H9 (cell line): ENCODE measurements around the gene ZNF445. TPM values are rescaled to one million over a fixed set of nuclear protein-coding genes. Genes with fewer than 3 reads are reported as not detected.

Experiments
- DNase-seq: peaks from one replicate; pipeline ENCODE4 v3.0.0-alpha.2; 2017
- H2AFZ ChIP-seq: one replicate; pipeline ENCODE4 v1.6.1; 2013; ENCODE audit warnings: mild to moderate bottlenecking, low read length, control low read depth, moderate library complexity
- H2AK5ac ChIP-seq: 2 replicates; pipeline ENCODE4 v1.6.1; 2013; ENCODE audit warnings: low read length, control low read depth, mixed read lengths; ENCODE audit not compliant: insufficient read length
- H2BK120ac ChIP-seq: one replicate; pipeline ENCODE4 v1.6.1; 2013; ENCODE audit warnings: low read depth, mild to moderate bottlenecking, low read length, control low read depth, inconsistent platforms; ENCODE audit not compliant: poor library complexity, severe bottlenecking
- H2BK12ac ChIP-seq: 2 replicates; pipeline ENCODE4 v1.6.1; 2013; ENCODE audit warnings: low read length, control low read depth, mixed read lengths, low read depth; ENCODE audit not compliant: insufficient read length
- H2BK15ac ChIP-seq: 2 replicates; pipeline ENCODE4 v1.6.1; 2013; ENCODE audit warnings: low read depth, low read length, control low read depth
- H2BK20ac ChIP-seq: one replicate; pipeline ENCODE4 v1.6.1; 2013; ENCODE audit warnings: low read depth, mild to moderate bottlenecking, low read length, control low read depth, inconsistent platforms; ENCODE audit not compliant: poor library complexity, severe bottlenecking
- H2BK5ac ChIP-seq: 2 replicates; pipeline ENCODE4 v1.6.1; 2013; ENCODE audit warnings: low read length, control low read depth, mixed read lengths; ENCODE audit not compliant: insufficient read length
- H3K14ac ChIP-seq: 2 replicates; pipeline ENCODE4 v1.6.1; 2013; ENCODE audit warnings: low read length, control low read depth; ENCODE audit not compliant: insufficient read depth
- H3K18ac ChIP-seq: 2 replicates; pipeline ENCODE4 v1.6.1; 2013; ENCODE audit warnings: low read depth, mild to moderate bottlenecking, mixed read lengths, low read length, control low read depth; ENCODE audit not compliant: insufficient read length
- H3K23ac ChIP-seq: 2 replicates; pipeline ENCODE4 v1.6.1; 2013; ENCODE audit warnings: low read length, control low read depth, mixed read lengths, low read depth; ENCODE audit not compliant: insufficient read length
- H3K23me2 ChIP-seq: 2 replicates; pipeline ENCODE4 v1.6.1; 2013; ENCODE audit warnings: low read depth, mild to moderate bottlenecking, mixed read lengths, low read length, control low read depth; ENCODE audit not compliant: insufficient read length, poor library complexity, severe bottlenecking
- H3K27ac ChIP-seq: 2 replicates; pipeline ENCODE4 v1.5.1; 2013; ENCODE audit warnings: low read length, control low read depth, mixed read lengths, low read depth; ENCODE audit not compliant: insufficient read length
- H3K27me3 ChIP-seq: 2 replicates; pipeline ENCODE4 v1.6.1; 2013; ENCODE audit warnings: low read length, control low read depth, inconsistent platforms; ENCODE audit not compliant: insufficient read depth
- H3K4ac ChIP-seq: 2 replicates; pipeline ENCODE4 v1.6.1; 2013; ENCODE audit warnings: low read depth, mild to moderate bottlenecking, control low read depth, inconsistent platforms, low read length, moderate library complexity
- H3K4me1 ChIP-seq: 2 replicates; pipeline ENCODE4 v1.6.1; 2013; ENCODE audit warnings: low read length, control low read depth, inconsistent platforms; ENCODE audit not compliant: insufficient read depth
- H3K4me2 ChIP-seq: 2 replicates; pipeline ENCODE4 v1.6.1; 2013; ENCODE audit warnings: low read length, control low read depth, mixed read lengths; ENCODE audit not compliant: insufficient read length, insufficient read depth
- H3K56ac ChIP-seq: 2 replicates; pipeline ENCODE4 v1.6.1; 2013; ENCODE audit warnings: low read depth, mild to moderate bottlenecking, mixed read lengths, low read length, control low read depth; ENCODE audit not compliant: insufficient read length
- H3K79me1 ChIP-seq: 2 replicates; pipeline ENCODE4 v1.6.1; 2013; ENCODE audit warnings: low read depth, mild to moderate bottlenecking, moderate library complexity, low read length, control low read depth, inconsistent platforms; ENCODE audit not compliant: insufficient read depth, poor library complexity, severe bottlenecking
- H3K79me2 ChIP-seq: 2 replicates; pipeline ENCODE4 v1.6.1; 2013; ENCODE audit warnings: low read length, control low read depth, inconsistent platforms; ENCODE audit not compliant: insufficient read depth
- H3K9ac ChIP-seq: 2 replicates; pipeline ENCODE4 v1.6.1; 2013; ENCODE audit warnings: low read length, control low read depth, mixed read lengths; ENCODE audit not compliant: insufficient read length; ENCODE audit errors: extremely low read depth
- H3K9me3 ChIP-seq: one replicate; pipeline ENCODE4 v1.6.1; 2013; ENCODE audit warnings: low read depth, low read length, inconsistent platforms; ENCODE audit not compliant: control insufficient read depth
- H3T11ph ChIP-seq: one replicate; pipeline ENCODE4 v1.6.1; 2013; ENCODE audit warnings: mild to moderate bottlenecking, low read length, control low read depth, inconsistent platforms
- H4K20me1 ChIP-seq: one replicate; pipeline ENCODE4 v1.6.1; 2013; ENCODE audit not compliant: control insufficient read depth, insufficient read length, insufficient read depth
- H4K5ac ChIP-seq: 2 replicates; pipeline ENCODE4 v1.6.1; 2013; ENCODE audit warnings: low read depth, mild to moderate bottlenecking, mixed read lengths, low read length, control low read depth; ENCODE audit not compliant: insufficient read length
- H4K8ac ChIP-seq: replicated peaks from 2 replicates; pipeline ENCODE4 v1.6.1; 2013; ENCODE audit warnings: low read length, control low read depth, mixed read lengths, low read depth; ENCODE audit not compliant: insufficient read length
- H4K91ac ChIP-seq: 2 replicates; pipeline ENCODE4 v1.6.1; 2013; ENCODE audit warnings: low read depth, mild to moderate bottlenecking, moderate library complexity, mixed read lengths, low read length, control low read depth; ENCODE audit not compliant: insufficient read length
- H3K27ac Mint-ChIP-seq, 3 experiments: 2 replicates in 2 of 3; 3 replicates in 1 of 3; pipeline ENCODE4 v1.8.0; 2020 to 2021; ENCODE audit warnings: mixed read lengths in 3 of 3, mild to moderate bottlenecking in 1 of 3, moderate library complexity in 1 of 3
- H3K27me3 Mint-ChIP-seq: 2 replicates; pipeline ENCODE4 v1.8.0; 2021; ENCODE audit warnings: low read depth, mild to moderate bottlenecking, moderate library complexity, mixed read lengths
- H3K36me3 Mint-ChIP-seq, 3 experiments: 2 replicates in 2 of 3; 3 replicates in 1 of 3; pipeline ENCODE4 v1.8.0; 2020 to 2021; ENCODE audit warnings: low read depth in 3 of 3, mixed read lengths in 3 of 3; ENCODE audit not compliant: insufficient read depth in 1 of 3
- H3K4me1 Mint-ChIP-seq, 2 experiments: 2 replicates each; pipeline ENCODE4 v1.8.0; 2020; ENCODE audit warnings: mixed read lengths in 2 of 2
- H3K4me3 Mint-ChIP-seq, 2 experiments: 2 replicates in 1 of 2; 3 replicates in 1 of 2; pipeline ENCODE4 v1.8.0; 2020 to 2021; ENCODE audit warnings: mild to moderate bottlenecking in 2 of 2, mixed read lengths in 2 of 2, moderate library complexity in 1 of 2
- H3K9me3 Mint-ChIP-seq, 2 experiments: 2 replicates in 1 of 2; 3 replicates in 1 of 2; pipeline ENCODE4 v1.8.0; 2020; ENCODE audit warnings: mild to moderate bottlenecking in 2 of 2, mixed read lengths in 2 of 2, moderate library complexity in 1 of 2
- WGBS: extraction: QIAGEN DNeasy Blood & Tissue Kit; methylation state at CpG from one replicate; pipeline ENCODE4 v1.1.7; 2013; ENCODE audit warnings: missing lambda C conversion rate, low lambda C conversion rate, mixed read lengths; ENCODE audit not compliant: insufficient read length; ENCODE audit errors: extremely low coverage; 5-methylcytosine and 5-hydroxymethylcytosine counted together
- total RNA-seq: library from RNA; stranded (reverse); gene quantifications from 2 replicates; pipeline ENCODE4 v1.2.1, GENCODE V29; 2021
- TF ChIP-seq, protein P1 (sequence below): fragments of 200-600 bp; sonication (generic); conservative IDR thresholded peaks from 3 replicates; pipeline ENCODE4 v1.8.0; 2021; ENCODE audit warnings: antibody characterized with exemption, mild to moderate bottlenecking

ZNF445 gene
- total RNA-seq, 1 experiment from 2014 or later, result 26.0 TPM

DNA sequence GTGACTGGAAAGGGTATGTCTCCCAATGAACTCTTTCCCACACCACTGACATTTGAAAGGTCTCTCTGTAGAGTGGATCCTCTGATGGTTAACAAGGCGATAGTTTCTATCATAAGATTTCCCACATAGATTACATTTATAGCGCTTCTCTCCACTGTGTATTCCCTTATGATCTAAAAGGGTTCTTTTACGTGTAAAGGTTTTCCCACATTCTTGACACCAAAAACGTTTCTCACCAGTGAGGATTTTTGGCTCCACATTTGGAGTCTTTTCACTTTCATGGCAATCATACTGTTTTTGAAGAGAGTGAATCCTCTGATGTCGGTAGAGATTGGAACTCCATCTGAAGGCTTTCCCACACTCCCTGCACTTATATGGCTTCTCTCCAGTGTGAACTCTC, 30.5 kb downstream of the ZNF445 start:
- no peaks in the 10 kb centered on the region for H3K4me1 Mint-ChIP-seq
- no peaks in the 10 kb centered on the region for H3K27me3 Mint-ChIP-seq

More for the DNA sequence above, 30.5 kb downstream of the ZNF445 start:
- Mint-ChIP-seq H3K4me3 (no peak overlapping the region), H3K36me3 (peaks cover 65 to 76% (median 75%) of the 10 kb centered on the region in 3 experiments), H3K27ac (no peak overlapping the region), H3K9me3 (no peaks in the 10 kb centered on the region; a peak in 2 of 5 replicates)
- Histone ChIP-seq H4K8ac (no peak overlapping the region), H3K4me2 (no peak overlapping the region), H3K27me3 (no peaks in the 10 kb centered on the region), H2BK120ac (no peak overlapping the region), H3K14ac (no peak overlapping the region), H4K91ac (no peak overlapping the region), H3K4me1 (no peaks in the 10 kb centered on the region), H3K23me2 (no peaks in the 10 kb centered on the region), H3K9ac (no peak overlapping the region), H3T11ph (no peak overlapping the region), H3K23ac (no peak overlapping the region), H2BK15ac (no peak overlapping the region), H2BK5ac (no peak overlapping the region), H3K79me2 (no peaks in the 10 kb centered on the region), H3K4ac (no peak overlapping the region), H3K79me1 (no peaks in the 10 kb centered on the region), H2BK20ac (no peak overlapping the region), H4K20me1 (no peaks in the 10 kb centered on the region), H3K9me3 (no peaks in the 10 kb centered on the region), H4K5ac (no peak overlapping the region), H2AK5ac (no peak overlapping the region), H3K27ac (no peak overlapping the region), H3K18ac (no peak overlapping the region), H2BK12ac (no peak overlapping the region), H2AFZ (no peak overlapping the region), H3K56ac (no peak overlapping the region)
- TF ChIP-seq, protein P1, sequence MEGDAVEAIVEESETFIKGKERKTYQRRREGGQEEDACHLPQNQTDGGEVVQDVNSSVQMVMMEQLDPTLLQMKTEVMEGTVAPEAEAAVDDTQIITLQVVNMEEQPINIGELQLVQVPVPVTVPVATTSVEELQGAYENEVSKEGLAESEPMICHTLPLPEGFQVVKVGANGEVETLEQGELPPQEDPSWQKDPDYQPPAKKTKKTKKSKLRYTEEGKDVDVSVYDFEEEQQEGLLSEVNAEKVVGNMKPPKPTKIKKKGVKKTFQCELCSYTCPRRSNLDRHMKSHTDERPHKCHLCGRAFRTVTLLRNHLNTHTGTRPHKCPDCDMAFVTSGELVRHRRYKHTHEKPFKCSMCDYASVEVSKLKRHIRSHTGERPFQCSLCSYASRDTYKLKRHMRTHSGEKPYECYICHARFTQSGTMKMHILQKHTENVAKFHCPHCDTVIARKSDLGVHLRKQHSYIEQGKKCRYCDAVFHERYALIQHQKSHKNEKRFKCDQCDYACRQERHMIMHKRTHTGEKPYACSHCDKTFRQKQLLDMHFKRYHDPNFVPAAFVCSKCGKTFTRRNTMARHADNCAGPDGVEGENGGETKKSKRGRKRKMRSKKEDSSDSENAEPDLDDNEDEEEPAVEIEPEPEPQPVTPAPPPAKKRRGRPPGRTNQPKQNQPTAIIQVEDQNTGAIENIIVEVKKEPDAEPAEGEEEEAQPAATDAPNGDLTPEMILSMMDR, result no peak
- DNase-seq, result no peak
- WGBS, result no CpG with 5 or more reads among the region's 5 CpGs
